Measurements from ENCODE around the gene HDAC4.

DNA sequence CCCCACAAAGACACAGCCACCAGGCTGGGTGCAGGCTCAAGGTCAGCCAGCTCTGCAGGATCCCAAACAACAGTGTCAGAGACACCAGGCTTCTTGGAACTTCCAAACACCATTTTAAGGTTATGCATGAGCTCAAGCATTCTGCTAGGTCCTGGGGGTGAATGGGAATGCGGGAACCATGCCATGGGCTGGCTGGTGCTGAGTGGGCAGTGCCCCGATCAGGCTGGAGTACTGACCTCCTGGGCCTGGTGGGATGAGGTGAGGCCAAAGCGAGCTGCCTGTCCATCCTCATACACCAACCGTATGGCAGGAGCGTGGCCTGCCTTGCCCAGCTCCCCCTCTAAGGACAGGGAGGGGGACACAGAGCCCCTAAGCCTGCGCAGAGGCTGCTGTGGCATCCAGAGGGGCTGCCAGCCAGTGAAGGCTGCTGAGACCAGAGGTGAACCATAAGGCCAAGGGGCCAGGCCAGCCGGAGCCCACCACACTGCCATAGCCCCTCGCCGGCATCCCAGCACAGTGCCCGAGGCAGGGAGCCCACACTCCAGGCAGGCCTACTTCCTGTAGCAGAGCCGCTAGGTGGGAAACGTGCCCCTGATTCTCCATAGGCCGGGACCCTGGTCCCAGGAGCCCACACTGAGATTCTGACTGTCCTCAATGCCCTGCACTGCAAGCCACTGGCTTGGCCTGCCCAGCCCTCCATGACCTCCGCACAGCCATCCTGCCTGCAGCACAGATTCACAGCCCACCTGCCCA lies 135.0 kb downstream of the HDAC4 start:
- TF ChIP-seq, protein P1, sequence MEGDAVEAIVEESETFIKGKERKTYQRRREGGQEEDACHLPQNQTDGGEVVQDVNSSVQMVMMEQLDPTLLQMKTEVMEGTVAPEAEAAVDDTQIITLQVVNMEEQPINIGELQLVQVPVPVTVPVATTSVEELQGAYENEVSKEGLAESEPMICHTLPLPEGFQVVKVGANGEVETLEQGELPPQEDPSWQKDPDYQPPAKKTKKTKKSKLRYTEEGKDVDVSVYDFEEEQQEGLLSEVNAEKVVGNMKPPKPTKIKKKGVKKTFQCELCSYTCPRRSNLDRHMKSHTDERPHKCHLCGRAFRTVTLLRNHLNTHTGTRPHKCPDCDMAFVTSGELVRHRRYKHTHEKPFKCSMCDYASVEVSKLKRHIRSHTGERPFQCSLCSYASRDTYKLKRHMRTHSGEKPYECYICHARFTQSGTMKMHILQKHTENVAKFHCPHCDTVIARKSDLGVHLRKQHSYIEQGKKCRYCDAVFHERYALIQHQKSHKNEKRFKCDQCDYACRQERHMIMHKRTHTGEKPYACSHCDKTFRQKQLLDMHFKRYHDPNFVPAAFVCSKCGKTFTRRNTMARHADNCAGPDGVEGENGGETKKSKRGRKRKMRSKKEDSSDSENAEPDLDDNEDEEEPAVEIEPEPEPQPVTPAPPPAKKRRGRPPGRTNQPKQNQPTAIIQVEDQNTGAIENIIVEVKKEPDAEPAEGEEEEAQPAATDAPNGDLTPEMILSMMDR (IDR thresholded peaks at IDR 0.05): no peak
- no peak for TF ChIP-seq POLR2A (IDR thresholded peaks at IDR 0.05)
